IPS DF 19.7 (cell line): ENCODE measurements around the gene SLC7A1.
"Not testable (repeated sequence)": the region's sequence is repeated elsewhere in the genome, so short reads cannot be mapped to it uniquely, and the experiment has no call there.

Source experiments
- DNase-seq: peaks from one replicate; pipeline ENCODE4 v3.0.0-alpha.2; 2013; ENCODE audit warnings: low read depth, low spot score

Gene SLC7A1

GRCh38 chr13:29595380-29596063, at the start of gene SLC7A1:
Gene SLC7A1, minus strand, starts transcription at chr13:29595688. Its CDS starts 59,500 bp downstream, at chr13:29536188.
- peak; percentile 60 for DNase-seq

DNA sequence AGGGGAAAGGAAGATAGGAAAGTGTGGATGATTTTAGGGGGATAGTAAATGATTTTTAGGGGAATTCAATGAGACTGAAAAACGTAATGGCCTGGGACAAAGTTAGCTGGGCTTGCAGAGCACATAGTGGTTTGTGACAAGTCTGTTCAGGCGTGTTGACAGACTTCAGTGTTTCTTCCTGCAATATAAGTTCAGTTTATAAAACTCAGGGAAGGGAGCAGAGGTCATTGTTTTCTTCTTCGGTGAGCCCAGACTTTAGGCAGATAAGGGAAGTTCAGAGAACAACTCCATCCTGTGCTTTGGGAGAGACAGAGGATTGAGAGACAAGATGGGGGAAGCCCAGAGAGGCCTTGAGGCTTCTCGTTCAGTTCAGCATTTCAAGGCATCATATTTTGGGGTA, 45.2 kb upstream of the SLC7A1 start:
- no peak for DNase-seq

DNA sequence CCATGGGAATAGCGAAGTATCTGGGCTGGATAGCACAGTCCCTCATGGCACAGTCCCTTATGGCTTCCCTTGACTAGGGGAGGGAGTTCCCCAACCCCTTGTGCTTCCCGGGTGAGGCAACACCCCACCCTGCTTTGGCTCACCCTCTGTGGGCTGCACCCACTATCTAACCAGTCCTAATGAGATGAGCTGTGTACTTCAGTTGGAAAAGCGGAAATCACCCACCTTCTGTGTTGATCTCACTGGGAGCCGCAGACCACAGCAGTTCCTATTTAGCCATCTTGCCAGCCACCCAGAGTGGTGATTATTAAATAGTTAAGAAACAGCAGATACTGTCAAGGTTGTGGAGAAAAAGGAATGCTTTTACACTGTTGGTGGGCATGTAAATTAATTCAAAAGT, 41.3 kb upstream of the SLC7A1 start:
- DNase-seq: not testable (repeated sequence)

DNA sequence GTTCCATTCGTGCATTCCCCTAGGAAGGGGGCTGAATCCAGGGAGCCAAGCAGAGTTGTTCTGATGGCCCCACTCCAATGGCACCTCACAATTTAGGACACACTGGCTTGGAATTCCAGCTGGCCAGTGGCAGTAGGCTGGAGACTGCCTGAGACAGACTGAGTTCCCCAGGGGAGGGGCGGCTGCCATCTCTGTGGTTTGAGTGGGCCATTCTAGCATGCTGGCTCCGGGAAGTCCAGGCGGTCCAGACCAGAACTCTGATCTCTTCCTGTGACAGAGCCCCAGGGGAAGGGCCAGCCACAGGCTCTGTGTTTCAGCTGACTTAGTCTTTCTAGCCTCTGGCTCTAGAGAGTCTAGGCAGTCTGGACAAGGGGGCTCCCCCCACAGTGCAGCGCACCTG, 29.5 kb upstream of the SLC7A1 start:
- DNase-seq: no peak

DNA sequence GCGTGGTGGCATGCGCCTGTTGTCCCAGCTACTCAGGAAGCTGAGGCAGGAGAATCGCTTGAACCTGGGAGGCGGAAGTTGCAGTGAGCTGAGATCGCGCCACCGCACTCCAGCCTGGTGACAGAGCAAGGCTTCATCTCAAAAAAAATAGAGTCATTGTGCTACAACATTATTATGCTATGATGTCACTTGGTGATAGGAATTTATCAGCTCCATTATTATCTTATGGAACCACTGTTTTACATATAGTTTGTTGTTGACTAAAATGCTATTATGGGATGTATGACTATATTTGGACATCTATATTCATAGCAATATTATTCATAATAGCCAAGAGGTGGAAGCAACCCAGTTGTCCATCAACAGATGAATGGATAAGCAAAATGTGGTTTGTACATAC, 26.4 kb upstream of the SLC7A1 start:
- DNase-seq: no peak

DNA sequence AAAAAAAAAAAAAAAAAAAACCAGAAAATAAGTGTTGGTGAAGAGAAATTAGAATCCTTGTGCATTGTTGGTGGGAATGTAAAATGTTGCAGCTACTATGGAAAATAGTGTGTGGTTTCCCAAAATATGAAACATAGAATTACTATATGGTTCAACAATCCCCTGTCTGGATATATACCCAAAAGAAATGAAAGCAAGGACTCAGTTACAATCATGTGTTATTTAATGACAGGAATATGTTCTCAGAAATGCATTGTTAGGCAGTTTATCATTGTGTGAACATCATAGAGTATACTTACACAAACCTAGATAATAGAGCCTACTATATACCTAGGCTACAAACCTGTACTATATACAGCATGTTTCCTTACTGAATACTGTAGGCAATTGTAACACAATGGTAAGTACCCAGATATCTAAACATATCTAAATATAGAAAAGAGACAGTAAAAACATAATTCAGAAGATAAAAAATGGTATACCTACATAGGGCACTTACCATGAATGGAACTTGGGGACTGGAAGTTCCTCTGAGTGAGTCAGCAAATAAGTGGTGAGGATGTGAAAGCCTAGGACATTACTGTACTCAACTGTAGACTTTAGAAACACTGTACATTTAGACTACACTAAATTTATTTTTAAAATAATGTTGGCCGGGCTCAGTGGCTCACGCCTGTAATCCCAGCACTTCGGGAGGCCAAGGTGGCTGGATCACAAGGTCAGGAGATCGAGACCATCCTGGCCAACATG, 25.7 kb upstream of the SLC7A1 start:
- no peak for DNase-seq

- DNase-seq: no peak
Observed at GRCh38 chr13:29619995-29620394, 24.5 kb upstream of the SLC7A1 start.

DNA sequence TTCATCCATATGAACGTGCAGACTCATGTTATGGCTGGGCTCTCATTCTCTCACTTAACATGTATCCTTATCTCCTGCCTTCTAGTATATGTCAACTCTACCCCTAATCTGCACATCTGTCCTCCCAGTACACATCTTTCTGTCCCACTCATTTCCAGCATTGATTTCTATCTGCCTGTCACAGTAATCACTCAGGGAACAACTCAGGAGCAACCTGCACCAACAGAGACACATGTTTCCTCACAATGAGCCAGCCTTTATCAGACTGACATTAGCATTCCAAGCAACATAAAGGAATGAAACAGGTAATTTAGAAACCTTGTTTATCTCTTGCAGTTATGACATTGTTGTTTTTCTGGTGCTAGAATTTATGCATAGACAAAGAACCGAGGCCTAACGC, 17.6 kb upstream of the SLC7A1 start:
- DNase-seq: no peak

DNA sequence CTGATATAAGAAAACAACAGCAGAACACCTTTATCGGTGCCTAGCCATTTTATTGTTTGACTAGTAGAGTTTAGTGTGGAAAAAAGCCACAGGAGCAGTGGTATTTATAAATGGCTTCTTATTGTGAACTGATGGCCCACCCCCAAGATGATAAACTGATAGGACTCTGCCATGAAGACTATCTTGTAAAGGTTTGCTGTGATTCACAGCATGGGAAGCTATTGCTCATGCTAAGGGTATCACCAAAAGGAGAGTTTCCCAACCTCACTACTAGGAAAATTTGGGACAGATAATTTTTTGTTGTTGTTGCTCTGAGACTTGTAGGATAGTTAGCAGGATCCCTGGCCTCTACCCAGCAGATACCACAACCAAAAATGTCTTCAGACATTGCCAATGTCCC, 12.0 kb upstream of the SLC7A1 start:
- no peak for DNase-seq

- no peak for DNase-seq
Observed at GRCh38 chr13:29605860-29606526, 10.5 kb upstream of the SLC7A1 start.

GRCh38 chr13:29598321-29598720, 2.8 kb upstream of the SLC7A1 start:
- no peak for DNase-seq

DNA sequence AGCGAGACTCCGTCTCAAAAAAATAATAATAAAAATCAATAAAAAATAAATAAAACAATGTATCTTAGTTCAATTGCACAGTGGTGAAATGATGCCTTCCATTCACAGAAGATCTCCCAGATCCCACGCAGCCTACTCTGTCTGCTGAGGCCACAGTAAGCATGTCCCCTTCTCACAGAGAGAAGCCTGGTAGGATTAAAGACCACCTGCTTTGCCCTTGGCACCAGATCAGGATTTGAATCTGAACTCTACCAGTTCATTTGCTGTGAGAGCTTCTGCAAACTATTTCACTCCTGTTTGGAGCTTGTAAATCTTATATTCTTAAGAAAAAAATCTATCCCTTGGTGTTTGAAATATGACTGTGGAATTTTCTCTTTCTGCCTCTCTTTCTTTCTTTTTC, 2.2 kb upstream of the SLC7A1 start:
- no peak for DNase-seq

- DNase-seq: no peak
Observed at GRCh38 chr13:29597246-29597645, 1.8 kb upstream of the SLC7A1 start.

DNA sequence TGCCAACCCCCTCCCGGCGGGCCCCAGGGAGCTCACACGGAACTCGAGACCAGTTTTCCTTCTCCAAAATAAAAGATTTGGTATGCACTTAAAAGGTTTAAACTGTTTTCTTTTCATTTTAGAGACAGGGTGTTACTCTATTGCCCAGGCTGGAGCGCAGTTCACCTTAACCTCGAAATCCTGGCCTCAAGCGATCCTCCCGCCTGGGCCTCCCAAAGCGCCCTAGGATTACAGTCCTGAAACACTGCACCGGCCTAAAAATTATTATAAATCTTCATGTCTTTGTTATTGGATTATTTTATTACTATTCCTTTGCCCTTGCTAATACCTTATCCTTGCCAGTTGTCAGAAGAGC, 553 bp upstream of the SLC7A1 start:
- no peak for DNase-seq

- no peak for DNase-seq
Observed at GRCh38 chr13:29594710-29595379, 643 bp downstream of the SLC7A1 start.

GRCh38 chr13:29594303-29594709, 1.2 kb downstream of the SLC7A1 start:
- no peak for DNase-seq

DNA sequence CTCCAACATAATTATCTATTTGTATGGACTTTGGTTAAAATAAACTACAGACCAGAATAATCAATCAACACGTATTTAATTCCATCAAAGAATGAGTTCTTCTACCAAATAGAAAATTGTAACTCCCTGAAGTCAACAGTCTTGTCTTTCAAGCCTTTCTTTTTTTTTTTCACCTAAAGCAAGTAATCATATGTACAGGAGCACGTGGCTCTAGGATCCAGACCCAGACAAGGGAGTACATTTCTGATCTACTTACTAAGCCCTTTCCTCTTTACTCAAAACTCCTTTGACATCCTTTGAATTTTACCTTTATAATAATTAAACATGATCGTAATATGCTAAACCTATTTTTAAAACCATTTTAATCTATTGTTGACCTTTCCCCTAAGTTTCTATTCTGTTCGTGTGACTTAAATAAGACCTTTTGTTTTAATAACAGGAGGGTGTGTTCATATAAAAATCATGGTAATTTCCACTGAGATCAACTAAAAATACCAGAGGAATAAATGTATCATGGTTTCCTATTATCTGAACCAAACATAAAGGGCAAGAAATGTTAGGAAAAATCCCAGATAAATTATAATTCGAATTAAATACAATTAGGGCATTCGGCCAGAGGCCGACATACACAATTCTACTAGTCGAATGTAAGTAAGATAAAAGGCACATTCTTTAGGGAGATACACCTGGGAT, 1.7 kb downstream of the SLC7A1 start:
- no peak for DNase-seq

- no peak for DNase-seq
Observed at GRCh38 chr13:29591310-29591709, 4.2 kb downstream of the SLC7A1 start.

GRCh38 chr13:29589967-29590366, 5.5 kb downstream of the SLC7A1 start:
- DNase-seq: no peak

- DNase-seq: no peak
Observed at GRCh38 chr13:29589234-29589633, 6.3 kb downstream of the SLC7A1 start.

- no peak for DNase-seq
Observed at GRCh38 chr13:29587645-29588044, 7.8 kb downstream of the SLC7A1 start.
